Osteocyte (in vitro differentiated cells): ENCODE results near the gene SRGAP2B. TPM values are rescaled to one million over a fixed set of nuclear protein-coding genes. Genes with fewer than 3 reads are reported as not detected.
"Not testable (repeated sequence)": the region's sequence is repeated elsewhere in the genome, so short reads cannot be mapped to it uniquely, and the experiment has no call there.

Experiments used
- DNase-seq: peaks from one replicate; pipeline ENCODE4 v3.0.0; 2021; ENCODE audit warnings: mixed read lengths; ENCODE audit not compliant: unreplicated experiment; ENCODE audit errors: extremely low spot score
- H3K27ac Mint-ChIP-seq: one replicate; pipeline ENCODE4 v1.8.0; 2021; ENCODE audit warnings: mild to moderate bottlenecking, mixed read lengths; ENCODE audit not compliant: unreplicated experiment
- H3K27me3 Mint-ChIP-seq: one replicate; pipeline ENCODE4 v1.8.0; 2021; ENCODE audit warnings: mixed read lengths; ENCODE audit not compliant: unreplicated experiment
- H3K36me3 Mint-ChIP-seq: one replicate; pipeline ENCODE4 v1.8.0; 2021; ENCODE audit warnings: mixed read lengths; ENCODE audit not compliant: unreplicated experiment
- H3K4me1 Mint-ChIP-seq: one replicate; pipeline ENCODE4 v1.8.0; 2021; ENCODE audit warnings: mixed read lengths; ENCODE audit not compliant: unreplicated experiment
- H3K4me3 Mint-ChIP-seq: one replicate; pipeline ENCODE4 v1.8.0; 2021; ENCODE audit warnings: mild to moderate bottlenecking, moderate library complexity, mixed read lengths; ENCODE audit not compliant: unreplicated experiment
- H3K9me3 Mint-ChIP-seq: one replicate; pipeline ENCODE4 v1.8.0; 2021; ENCODE audit warnings: mixed read lengths; ENCODE audit not compliant: unreplicated experiment
- total RNA-seq: library from RNA; stranded (reverse); gene quantifications from 2 replicates; pipeline ENCODE4 v1.2.1, GENCODE V29; 2021

The SRGAP2B gene
- total RNA-seq, 1 donor from 2014 or later = 44.7 TPM

- not testable (repeated sequence) for DNase-seq, H3K4me1 Mint-ChIP-seq, H3K9me3 Mint-ChIP-seq, H3K4me3 Mint-ChIP-seq, H3K36me3 Mint-ChIP-seq, H3K27me3 Mint-ChIP-seq, H3K27ac Mint-ChIP-seq
Measured at GRCh38 chr1:144893062-144893461, 202.1 kb downstream of the SRGAP2B start.

- not testable (repeated sequence) for H3K9me3 Mint-ChIP-seq, H3K27me3 Mint-ChIP-seq, H3K4me1 Mint-ChIP-seq, DNase-seq, H3K27ac Mint-ChIP-seq, H3K4me3 Mint-ChIP-seq, H3K36me3 Mint-ChIP-seq
Measured at GRCh38 chr1:144889450-144890115, 205.5 kb downstream of the SRGAP2B start.

- H3K4me1 Mint-ChIP-seq, H3K27me3 Mint-ChIP-seq, H3K27ac Mint-ChIP-seq, H3K9me3 Mint-ChIP-seq, H3K36me3 Mint-ChIP-seq: not testable (repeated sequence)
- peak overlapping the region; percentile 59 for H3K4me3 Mint-ChIP-seq
- peak; percentile 82 for DNase-seq
Measured at GRCh38 chr1:144883022-144883421, 212.1 kb downstream of the SRGAP2B start.

GRCh38 chr1:144882343-144882742, 212.8 kb downstream of the SRGAP2B start:
- DNase-seq, H3K4me1 Mint-ChIP-seq, H3K36me3 Mint-ChIP-seq, H3K27me3 Mint-ChIP-seq, H3K9me3 Mint-ChIP-seq, H3K4me3 Mint-ChIP-seq, H3K27ac Mint-ChIP-seq: not testable (repeated sequence)

GRCh38 chr1:144858607-144859006, 236.5 kb downstream of the SRGAP2B start:
- not testable (repeated sequence) for H3K9me3 Mint-ChIP-seq
- peak; percentile 49 for DNase-seq

More at GRCh38 chr1:144858607-144859006, 236.5 kb downstream of the SRGAP2B start:
- not testable (repeated sequence) for H3K4me3 Mint-ChIP-seq, H3K4me1 Mint-ChIP-seq, H3K27me3 Mint-ChIP-seq, H3K36me3 Mint-ChIP-seq, H3K27ac Mint-ChIP-seq

Other genes with a start within 250 kb of the SRGAP2B start
- 0.73 and 1.0 TPM in 2 replicates for gene FAM72D, start 646 bp upstream of the SRGAP2B start, total RNA-seq
- gene PPIAL4D, start 146.8 kb upstream of the SRGAP2B start, total RNA-seq = not detected in 2 replicates